ENCODE measurements around the gene GPX3.

Gene GPX3

GRCh38 chr5:151014680-151015343, 5.6 kb upstream of the GPX3 start:
- DNase-seq, result no peak

- no peak for DNase-seq
Measured at GRCh38 chr5:151015974-151016587, 4.3 kb upstream of the GPX3 start.

- DNase-seq, result no peak
Measured at GRCh38 chr5:151016700-151017099, 3.7 kb upstream of the GPX3 start.

- no peak for DNase-seq
Measured at GRCh38 chr5:151017897-151018296, 2.5 kb upstream of the GPX3 start.

GRCh38 chr5:151018846-151019245, 1.5 kb upstream of the GPX3 start:
- DNase-seq, result no peak

GRCh38 chr5:151019331-151019730, 1.1 kb upstream of the GPX3 start:
- no peak for DNase-seq

- DNase-seq, result no peak
Measured at GRCh38 chr5:151021746-151022145, 1.4 kb downstream of the GPX3 start.

- DNase-seq, result no peak
Measured at GRCh38 chr5:151022511-151023018, 2.2 kb downstream of the GPX3 start.

GRCh38 chr5:151023047-151023615, 2.7 kb downstream of the GPX3 start:
- no peak for DNase-seq

- DNase-seq, result no peak
Measured at GRCh38 chr5:151023651-151024050, 3.3 kb downstream of the GPX3 start.

GRCh38 chr5:151024440-151025249, 4.3 kb downstream of the GPX3 start:
- DNase-seq, result no peak

GRCh38 chr5:151025250-151025606, 4.8 kb downstream of the GPX3 start:
- no peak for DNase-seq

- no peak for DNase-seq
Measured at GRCh38 chr5:151026088-151026487, 5.7 kb downstream of the GPX3 start.

- no peak for DNase-seq
Measured at GRCh38 chr5:151026679-151027078, 6.3 kb downstream of the GPX3 start.

- no peak for DNase-seq
Measured at GRCh38 chr5:151027961-151028479, 7.6 kb downstream of the GPX3 start.

- DNase-seq, result no peak
Measured at GRCh38 chr5:151028717-151029116, 8.3 kb downstream of the GPX3 start.

GRCh38 chr5:151029179-151030055, 9.0 kb downstream of the GPX3 start:
- no peak for DNase-seq

- DNase-seq, result no peak
Measured at GRCh38 chr5:151030056-151030336, 9.6 kb downstream of the GPX3 start.

GRCh38 chr5:151030379-151030778, 10.0 kb downstream of the GPX3 start:
- DNase-seq, result no peak

- DNase-seq, result no peak
Measured at GRCh38 chr5:151031554-151031953, 11.2 kb downstream of the GPX3 start.

- DNase-seq, result no peak
Measured at GRCh38 chr5:151033217-151033934, 13.0 kb downstream of the GPX3 start.
